Measurements from ENCODE around the gene MAST4. TPM values are rescaled to one million over a fixed set of nuclear protein-coding genes. Genes with fewer than 3 reads are reported as not detected.
A peak's percentile ranks its signal among the peaks of the same experiment; 100 is the strongest.

Gene MAST4
- total and polyA plus RNA-seq, 8 donors, result 5.9 to 29.7 (median 10.0) TPM

GRCh38 chr5:66991746-66992145 is 395.6 kb downstream of the MAST4 start:
- intact Hi-C loops (cut with DNase I), result no loop called here
- no peaks in the 10 kb centered on the region for H3K9me3 ChIP-seq

DNA sequence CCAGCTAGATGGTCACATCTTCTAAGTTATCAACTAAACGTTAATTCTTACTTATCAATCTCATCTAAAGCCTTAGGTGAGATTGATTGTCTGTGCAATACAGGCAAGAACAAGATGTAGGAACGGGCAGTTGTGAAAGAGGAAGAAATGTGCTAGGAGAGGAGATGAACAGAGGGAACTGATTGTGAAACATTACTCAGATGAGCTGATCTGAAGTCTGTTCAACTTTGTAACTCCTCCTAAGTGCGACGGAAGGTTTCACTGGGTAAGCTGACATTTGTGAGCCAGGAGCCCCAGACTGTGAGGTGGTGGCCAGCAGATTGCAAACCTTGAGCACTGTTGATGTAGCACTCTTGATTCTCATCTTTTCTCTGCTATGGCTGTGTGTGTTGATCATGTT is 396.4 kb downstream of the MAST4 start:
- no peaks in the 10 kb centered on the region for H3K9me3 ChIP-seq
- H3K36me3 ChIP-seq, result no peaks in the 10 kb centered on the region
- no peak for FAIRE-seq
- WGBS, 2 donors, result 60 to 63% methylated on average over 4 of the region's 4 CpGs
- no peak overlapping the region for H3K4me3 ChIP-seq
- intact Hi-C loops (cut with DNase I), result no loop called here
- ATAC-seq, result peak in 1 of 4 donors; percentile 31
- H3K4me1 ChIP-seq, result peaks cover 0 to 4% (median 0%) of the 10 kb centered on the region in 3 donors
- TF ChIP-seq, protein P1, sequence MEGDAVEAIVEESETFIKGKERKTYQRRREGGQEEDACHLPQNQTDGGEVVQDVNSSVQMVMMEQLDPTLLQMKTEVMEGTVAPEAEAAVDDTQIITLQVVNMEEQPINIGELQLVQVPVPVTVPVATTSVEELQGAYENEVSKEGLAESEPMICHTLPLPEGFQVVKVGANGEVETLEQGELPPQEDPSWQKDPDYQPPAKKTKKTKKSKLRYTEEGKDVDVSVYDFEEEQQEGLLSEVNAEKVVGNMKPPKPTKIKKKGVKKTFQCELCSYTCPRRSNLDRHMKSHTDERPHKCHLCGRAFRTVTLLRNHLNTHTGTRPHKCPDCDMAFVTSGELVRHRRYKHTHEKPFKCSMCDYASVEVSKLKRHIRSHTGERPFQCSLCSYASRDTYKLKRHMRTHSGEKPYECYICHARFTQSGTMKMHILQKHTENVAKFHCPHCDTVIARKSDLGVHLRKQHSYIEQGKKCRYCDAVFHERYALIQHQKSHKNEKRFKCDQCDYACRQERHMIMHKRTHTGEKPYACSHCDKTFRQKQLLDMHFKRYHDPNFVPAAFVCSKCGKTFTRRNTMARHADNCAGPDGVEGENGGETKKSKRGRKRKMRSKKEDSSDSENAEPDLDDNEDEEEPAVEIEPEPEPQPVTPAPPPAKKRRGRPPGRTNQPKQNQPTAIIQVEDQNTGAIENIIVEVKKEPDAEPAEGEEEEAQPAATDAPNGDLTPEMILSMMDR (IDR thresholded peaks at IDR 0.05), result no peak
- DNase-seq, result no peak
- H3K27me3 ChIP-seq, result no peaks in the 10 kb centered on the region
- no peak overlapping the region for H3K27ac ChIP-seq

More at GRCh38 chr5:66991746-66992145, 395.6 kb downstream of the MAST4 start:
- no peak overlapping the region for H3K4me3 ChIP-seq
- DNase-seq (no peak), FAIRE-seq (no peak), ATAC-seq (no peak)
- no peaks in the 10 kb centered on the region for H3K36me3 ChIP-seq
- TF ChIP-seq, protein P1 (IDR thresholded peaks at IDR 0.05), result no peak
- 14 to 15% methylated on average over 2 of the region's 2 CpGs for WGBS, 2 donors
- peaks cover 0 to 9% (median 0%) of the 10 kb centered on the region in 3 donors for H3K4me1 ChIP-seq
- H3K27me3 ChIP-seq, result no peaks in the 10 kb centered on the region
- no peak overlapping the region for H3K27ac ChIP-seq

DNA sequence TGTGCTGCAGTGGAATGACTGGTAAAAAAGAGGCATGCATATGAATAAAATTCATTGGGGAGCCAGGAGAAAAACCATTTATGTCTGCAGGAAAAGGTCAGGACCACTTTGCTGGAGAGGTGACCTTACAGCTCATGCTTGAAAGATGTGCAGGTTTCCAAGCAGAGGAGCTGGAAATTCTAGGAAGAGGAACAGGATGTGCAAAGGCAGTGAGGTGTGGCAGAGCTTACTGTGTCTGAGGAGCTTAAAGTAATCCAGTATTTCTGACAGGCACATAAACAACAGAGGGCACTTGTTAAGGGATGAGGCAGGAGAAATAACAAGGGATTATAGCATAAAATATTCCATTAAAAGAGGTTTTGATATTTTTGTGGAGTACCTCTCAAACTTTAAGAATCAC is 397.3 kb downstream of the MAST4 start:
- FAIRE-seq, result no peak
- no peak for DNase-seq
- Histone ChIP-seq H3K27me3 (no peaks in the 10 kb centered on the region), H3K4me1 (no peaks in the 10 kb centered on the region), H3K9me3 (no peaks in the 10 kb centered on the region), H3K4me3 (no peak overlapping the region), H3K27ac (no peak overlapping the region), H3K36me3 (no peaks in the 10 kb centered on the region)
- TF ChIP-seq, protein P1 (IDR thresholded peaks at IDR 0.05), result no peak
- no peak for ATAC-seq
- intact Hi-C loops (cut with DNase I), result no loop called here

- Histone ChIP-seq H3K4me3 (no peak overlapping the region), H3K27me3 (no peaks in the 10 kb centered on the region), H3K4me1 (no peaks in the 10 kb centered on the region), H3K27ac (no peak overlapping the region), H3K9me3 (no peaks in the 10 kb centered on the region), H3K36me3 (no peaks in the 10 kb centered on the region)
- 84 to 85% methylated on average over 4 of the region's 4 CpGs for WGBS, 2 donors
- intact Hi-C loops (cut with DNase I), result no loop called here
- FAIRE-seq (no peak), DNase-seq (no peak), ATAC-seq (no peak)
- TF ChIP-seq, protein P1 (IDR thresholded peaks at IDR 0.05), result no peak
These were observed 397.7 kb downstream of the MAST4 start for GRCh38 chr5:66993882-66994281.

- Histone ChIP-seq H3K4me1 (no peaks in the 10 kb centered on the region), H3K9me3 (no peaks in the 10 kb centered on the region), H3K4me3 (no peak overlapping the region), H3K27ac (no peak overlapping the region), H3K36me3 (no peaks in the 10 kb centered on the region), H3K27me3 (no peaks in the 10 kb centered on the region)
- intact Hi-C loops (cut with DNase I), result no loop called here
- TF ChIP-seq, protein P1 (IDR thresholded peaks at IDR 0.05), result no peak
- no peak for DNase-seq
- 64 to 72% methylated on average over 2 of the region's 2 CpGs for WGBS, 2 donors
- no peak for FAIRE-seq
- no peak for ATAC-seq
These were observed 398.6 kb downstream of the MAST4 start for GRCh38 chr5:66994790-66995189.

Measured in pancreas (tissue), 10 donors.